Activated CD4-positive, alpha-beta T cell treated with anti-CD3 and anti-CD28 coated beads, Interleukin-2, amount 10 ng/mL, durations not matched to agents 24 days and 14 days (primary cell): ENCODE results near the gene RBM44. TPM values are rescaled to one million over a fixed set of nuclear protein-coding genes. Genes with fewer than 3 reads are reported as not detected.

ENCODE experiments used
- DNase-seq: peaks from one replicate; pipeline ENCODE4 v3.0.0; 2022
- H3K27ac Mint-ChIP-seq: one replicate; pipeline ENCODE4 v1.8.0; 2022; ENCODE audit warnings: mild to moderate bottlenecking, mixed read lengths
- H3K27me3 Mint-ChIP-seq: one replicate; pipeline ENCODE4 v1.8.0; 2022; ENCODE audit warnings: mixed read lengths
- H3K36me3 Mint-ChIP-seq: one replicate; pipeline ENCODE4 v1.8.0; 2022; ENCODE audit warnings: low read depth, mild to moderate bottlenecking, mixed read lengths
- H3K4me1 Mint-ChIP-seq: one replicate; pipeline ENCODE4 v1.8.0; 2021; ENCODE audit warnings: mixed read lengths
- H3K4me3 Mint-ChIP-seq: one replicate; pipeline ENCODE4 v1.8.0; 2022; ENCODE audit warnings: mild to moderate bottlenecking, moderate library complexity, mixed read lengths
- H3K9me3 Mint-ChIP-seq: one replicate; pipeline ENCODE4 v1.8.0; 2021; ENCODE audit warnings: mixed read lengths
- intact Hi-C: fragments of 100-400 bp; cut with micrococcal nuclease; formaldehyde crosslinking; loops from one replicate; pipeline ENCODE4 v1.15.1; 2023
- total RNA-seq: library from RNA; stranded (reverse); gene quantifications from 2 replicates; pipeline ENCODE4 v1.2.3, GENCODE V29; 2022

Gene RBM44
- total RNA-seq, 1 donor from 2014 or later, result 0.42 TPM

DNA sequence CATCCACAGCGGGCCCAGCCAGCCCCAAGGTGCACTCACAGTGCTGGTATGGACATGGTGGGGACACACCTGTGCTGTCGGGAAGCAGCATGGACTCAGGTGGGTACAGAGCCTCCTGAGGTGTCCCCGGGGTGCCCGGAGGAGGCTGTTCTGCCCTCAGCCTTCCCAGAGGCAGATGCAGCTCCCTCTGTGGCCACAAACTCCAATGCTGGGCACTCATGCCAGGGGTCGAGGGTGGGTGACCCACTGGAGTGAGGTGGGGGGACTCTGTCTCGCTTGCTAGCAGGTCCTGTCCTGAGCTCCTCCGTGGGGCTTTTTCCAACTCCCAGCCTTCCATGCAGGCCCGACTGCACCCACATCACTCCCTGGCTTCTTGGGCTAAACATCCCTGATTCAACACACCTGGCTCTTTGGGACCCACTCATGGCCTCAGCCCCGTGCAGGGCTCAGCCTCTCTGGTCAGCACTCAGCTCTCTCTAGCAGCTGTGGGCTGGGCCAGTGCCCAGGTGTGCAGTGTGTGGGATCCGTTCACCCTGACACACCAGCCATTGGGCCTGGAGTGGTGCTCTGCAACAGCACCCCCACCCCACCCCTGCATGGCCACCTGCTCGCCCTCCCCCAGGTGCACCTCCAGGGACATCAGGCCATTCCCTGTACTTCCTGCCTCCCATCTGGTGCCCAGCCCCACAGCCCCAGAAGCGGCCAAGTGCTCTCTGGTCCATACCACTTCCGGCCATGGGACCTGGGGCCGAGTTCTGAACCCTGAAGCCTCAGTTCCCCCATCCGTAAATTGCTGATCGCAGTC, 76.9 kb downstream of the RBM44 start:
- Mint-ChIP-seq H3K27me3 (peaks cover 1% of the 10 kb centered on the region), H3K9me3 (no peaks in the 10 kb centered on the region), H3K36me3 (no peaks in the 10 kb centered on the region), H3K4me1 (peaks cover 18% of the 10 kb centered on the region), H3K4me3 (no peak overlapping the region), H3K27ac (no peak overlapping the region)
- DNase-seq, result no peak
- intact Hi-C loops, result no loop called here

- DNase-seq, result no peak
- intact Hi-C loops, result no loop called here
- H3K9me3 Mint-ChIP-seq, result no peaks in the 10 kb centered on the region
- H3K27ac Mint-ChIP-seq, result no peak overlapping the region
- H3K36me3 Mint-ChIP-seq, result no peaks in the 10 kb centered on the region
- no peak overlapping the region for H3K4me3 Mint-ChIP-seq
- H3K4me1 Mint-ChIP-seq, result peaks cover 15% of the 10 kb centered on the region
- H3K27me3 Mint-ChIP-seq, result no peaks in the 10 kb centered on the region
These were observed 77.5 kb downstream of the RBM44 start for GRCh38 chr2:237876061-237876526.

GRCh38 chr2:237876532-237876931, 78.0 kb downstream of the RBM44 start:
- Mint-ChIP-seq H3K27me3 (no peaks in the 10 kb centered on the region), H3K4me1 (peaks cover 13% of the 10 kb centered on the region), H3K4me3 (no peak overlapping the region), H3K36me3 (no peaks in the 10 kb centered on the region), H3K9me3 (no peaks in the 10 kb centered on the region), H3K27ac (no peak overlapping the region)
- no peak for DNase-seq
- intact Hi-C loops, result no loop called here

- intact Hi-C loops, result no loop called here
- no peaks in the 10 kb centered on the region for H3K9me3 Mint-ChIP-seq
- H3K36me3 Mint-ChIP-seq, result no peaks in the 10 kb centered on the region
- H3K4me1 Mint-ChIP-seq, result peaks cover 13% of the 10 kb centered on the region
- no peaks in the 10 kb centered on the region for H3K27me3 Mint-ChIP-seq
- DNase-seq, result no peak
- no peak overlapping the region for H3K4me3 Mint-ChIP-seq
- H3K27ac Mint-ChIP-seq, result no peak overlapping the region
These were observed 78.4 kb downstream of the RBM44 start for GRCh38 chr2:237876951-237877491.

DNA sequence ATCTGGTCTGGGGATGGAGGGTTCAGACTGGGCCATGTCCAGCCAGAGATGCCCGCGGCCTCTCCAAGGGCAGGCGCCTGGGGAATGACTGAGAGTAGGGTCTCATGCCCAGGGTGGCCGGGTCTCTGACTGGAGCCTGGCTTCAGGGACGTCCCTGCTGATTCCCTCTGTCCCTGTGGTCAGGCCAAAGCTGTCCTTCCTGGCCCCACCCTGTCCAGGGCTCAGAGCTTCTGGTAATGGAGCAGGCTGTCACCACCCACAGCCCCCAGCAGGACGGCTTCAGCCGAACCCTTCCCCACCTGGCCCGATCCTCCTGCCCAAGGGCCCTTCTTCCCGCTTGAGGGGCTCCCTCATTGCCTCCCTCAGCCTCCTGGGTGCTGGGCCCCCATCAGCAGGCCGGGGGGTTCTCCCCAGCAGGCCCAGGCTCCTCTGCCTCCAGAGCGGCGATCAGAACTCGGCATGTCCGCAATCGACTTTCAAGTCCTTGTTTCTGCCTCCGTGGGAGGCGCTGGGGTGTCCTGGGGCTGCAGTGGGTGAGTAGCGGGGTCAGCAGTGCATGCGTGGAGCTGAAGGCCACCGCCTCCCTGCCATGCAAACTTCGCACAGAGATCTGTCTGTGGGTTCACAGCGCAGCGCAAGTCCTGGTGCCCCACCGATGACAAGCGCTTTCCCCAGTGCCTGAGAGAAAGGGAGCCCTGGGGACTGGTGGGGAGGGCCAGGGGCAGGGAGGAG, 79.2 kb downstream of the RBM44 start:
- no peak overlapping the region for H3K4me3 Mint-ChIP-seq
- DNase-seq, result no peak
- no peaks in the 10 kb centered on the region for H3K27me3 Mint-ChIP-seq

GRCh38 chr2:237878321-237879057, 79.9 kb downstream of the RBM44 start:
- Mint-ChIP-seq H3K27me3 (no peaks in the 10 kb centered on the region), H3K36me3 (no peaks in the 10 kb centered on the region), H3K27ac (no peak overlapping the region), H3K9me3 (no peaks in the 10 kb centered on the region), H3K4me3 (no peak overlapping the region), H3K4me1 (peaks cover 6% of the 10 kb centered on the region)
- DNase-seq, result no peak
- intact Hi-C loops, result no loop called here

More for the DNA sequence above, 79.2 kb downstream of the RBM44 start:
- Mint-ChIP-seq H3K9me3 (no peaks in the 10 kb centered on the region), H3K36me3 (no peaks in the 10 kb centered on the region), H3K27ac (no peak overlapping the region), H3K4me1 (peaks cover 10% of the 10 kb centered on the region)
- intact Hi-C loops, result no loop called here

GRCh38 chr2:237879058-237879430, 80.5 kb downstream of the RBM44 start:
- intact Hi-C loops, result no loop called here
- H3K4me3 Mint-ChIP-seq, result no peak overlapping the region
- H3K9me3 Mint-ChIP-seq, result no peaks in the 10 kb centered on the region
- no peak overlapping the region for H3K27ac Mint-ChIP-seq
- H3K4me1 Mint-ChIP-seq, result peaks cover 2% of the 10 kb centered on the region
- DNase-seq, result no peak
- H3K27me3 Mint-ChIP-seq, result no peaks in the 10 kb centered on the region
- no peaks in the 10 kb centered on the region for H3K36me3 Mint-ChIP-seq

- Mint-ChIP-seq H3K9me3 (no peaks in the 10 kb centered on the region), H3K27ac (no peak overlapping the region), H3K27me3 (no peaks in the 10 kb centered on the region), H3K4me3 (no peak overlapping the region), H3K4me1 (peaks cover 2% of the 10 kb centered on the region), H3K36me3 (no peaks in the 10 kb centered on the region)
- DNase-seq, result no peak
- intact Hi-C loops, result no loop called here
These were observed 81.5 kb downstream of the RBM44 start for GRCh38 chr2:237879991-237880560.

DNA sequence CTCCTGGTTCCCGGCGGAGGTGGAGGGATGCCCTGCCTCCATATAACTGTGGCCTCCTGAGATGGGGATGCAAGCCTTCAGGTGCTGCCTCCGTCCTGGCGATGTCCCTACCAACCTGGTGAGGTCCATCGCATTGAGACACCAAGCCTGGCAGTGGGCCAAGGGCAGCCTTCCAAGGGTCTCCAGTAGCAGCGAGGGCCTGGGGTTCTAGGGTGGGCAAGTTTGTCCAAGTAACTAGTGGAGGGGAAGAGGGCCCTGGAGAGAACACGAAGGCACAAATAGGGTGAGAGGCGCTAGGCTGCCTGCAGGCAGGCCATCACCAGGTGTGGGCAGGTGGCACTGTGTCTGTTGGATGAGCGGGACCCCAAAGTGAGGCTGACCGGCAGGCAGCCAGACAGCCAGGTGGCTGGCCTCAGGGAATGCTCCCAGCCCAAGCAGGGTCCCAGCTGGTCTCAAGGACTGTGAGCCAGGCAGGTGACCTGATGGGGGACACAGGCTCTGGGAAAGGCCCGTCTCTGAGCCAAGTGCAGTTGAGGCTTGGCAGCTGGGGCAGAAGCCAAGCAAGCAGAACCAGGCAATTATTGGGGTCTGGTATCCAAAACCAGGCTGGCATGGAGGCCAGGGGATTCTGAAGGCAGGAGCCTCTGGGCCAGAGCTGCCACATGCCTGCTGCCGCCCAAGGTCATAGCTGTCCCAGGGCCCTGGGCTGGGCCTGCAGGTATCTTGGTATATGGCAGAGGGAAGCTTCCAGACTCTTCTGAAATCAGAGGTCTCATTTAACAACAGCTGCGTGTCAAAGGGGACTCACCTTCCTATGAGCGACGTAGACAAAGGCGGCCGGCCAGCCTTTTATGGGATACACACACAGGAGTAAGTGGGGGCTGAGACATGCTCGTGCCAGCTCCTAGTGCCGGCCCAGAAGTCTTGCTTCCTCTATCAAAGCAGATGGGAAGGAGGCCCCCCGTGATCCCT, 84.2 kb downstream of the RBM44 start:
- no peak for DNase-seq
- H3K9me3 Mint-ChIP-seq, result no peaks in the 10 kb centered on the region
- no peak overlapping the region for H3K4me3 Mint-ChIP-seq
- H3K4me1 Mint-ChIP-seq, result peaks cover 2% of the 10 kb centered on the region
- intact Hi-C loops, result no loop called here
- no peak overlapping the region for H3K27ac Mint-ChIP-seq
- no peaks in the 10 kb centered on the region for H3K27me3 Mint-ChIP-seq
- H3K36me3 Mint-ChIP-seq, result no peaks in the 10 kb centered on the region

DNA sequence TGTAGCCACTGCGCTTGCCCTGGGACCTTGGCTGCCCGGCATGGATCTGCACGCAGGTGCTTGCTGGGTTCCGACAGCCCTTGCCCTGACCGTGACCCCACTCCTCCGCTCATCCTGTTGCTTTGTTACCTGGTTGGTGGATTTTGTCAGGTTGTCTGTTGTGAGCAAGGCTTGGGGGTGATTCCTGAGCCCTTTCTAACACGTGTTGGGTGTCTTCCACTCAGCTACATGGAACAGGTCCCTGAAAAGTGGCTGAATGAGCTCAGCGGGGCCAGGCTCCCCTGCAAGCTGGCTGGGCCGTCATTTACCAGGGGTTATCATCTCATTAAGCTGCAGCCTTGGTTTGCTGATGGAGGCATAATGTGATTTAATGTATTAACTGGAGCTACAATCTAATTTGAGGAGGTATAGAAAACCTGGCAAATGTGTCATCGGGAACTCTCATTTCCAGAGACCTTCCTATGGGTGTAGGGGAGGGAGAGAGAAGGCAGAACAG, 85.4 kb downstream of the RBM44 start:
- Mint-ChIP-seq H3K36me3 (no peaks in the 10 kb centered on the region), H3K4me1 (peaks cover 2% of the 10 kb centered on the region), H3K27ac (no peak overlapping the region), H3K27me3 (no peaks in the 10 kb centered on the region), H3K4me3 (no peak overlapping the region), H3K9me3 (no peaks in the 10 kb centered on the region)
- intact Hi-C loops, result no loop called here
- DNase-seq, result no peak

- intact Hi-C loops, result no loop called here
- no peak for DNase-seq
- Mint-ChIP-seq H3K27ac (no peak overlapping the region), H3K4me3 (no peak overlapping the region), H3K4me1 (peaks cover 2% of the 10 kb centered on the region), H3K9me3 (no peaks in the 10 kb centered on the region), H3K27me3 (no peaks in the 10 kb centered on the region), H3K36me3 (no peaks in the 10 kb centered on the region)
These were observed 86.1 kb downstream of the RBM44 start for GRCh38 chr2:237884681-237885080.

DNA sequence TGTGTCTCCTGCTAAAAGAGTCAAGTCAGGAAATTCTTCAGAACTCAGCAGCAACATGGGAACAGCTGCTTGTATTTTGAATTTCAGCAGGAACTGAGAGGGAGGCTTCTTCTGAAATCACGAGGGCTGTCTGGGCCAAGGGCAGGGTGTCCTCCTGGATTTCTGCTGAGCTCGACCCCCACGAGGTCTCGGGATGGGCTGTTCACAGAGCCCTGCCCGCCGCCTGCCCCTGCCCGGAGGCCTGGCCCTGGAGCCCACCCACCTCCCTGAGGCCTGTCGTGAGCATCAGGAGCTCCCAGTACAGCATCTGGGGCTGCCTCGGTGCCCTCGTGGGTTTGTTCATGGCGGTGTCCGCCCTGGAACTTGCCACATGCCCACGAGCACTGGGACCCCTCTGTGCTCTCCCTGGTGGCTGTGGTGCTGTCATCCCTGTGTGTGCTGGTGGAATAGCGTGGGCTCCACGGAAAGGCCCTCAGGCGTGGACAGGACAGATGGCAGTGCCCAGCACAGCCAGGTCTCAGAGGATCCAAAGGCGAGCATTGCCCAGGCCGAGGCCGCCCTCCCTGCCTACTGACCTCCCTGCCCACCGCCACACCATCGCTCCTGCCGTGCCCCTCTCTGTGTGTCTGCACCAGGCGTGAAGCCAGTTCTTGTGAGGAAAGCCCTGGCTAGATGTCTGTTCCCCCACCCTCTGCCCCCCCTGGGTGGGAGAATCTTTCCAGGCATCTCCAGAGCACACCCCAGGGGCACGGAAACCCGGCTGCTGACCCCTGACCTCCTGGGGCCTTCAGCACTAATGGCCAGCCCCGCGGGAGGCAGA, 86.7 kb downstream of the RBM44 start:
- H3K36me3 Mint-ChIP-seq, result no peaks in the 10 kb centered on the region
- H3K27ac Mint-ChIP-seq, result no peak overlapping the region
- no peak for DNase-seq
- no peak overlapping the region for H3K4me3 Mint-ChIP-seq
- intact Hi-C loops, result no loop called here
- no peaks in the 10 kb centered on the region for H3K27me3 Mint-ChIP-seq
- no peaks in the 10 kb centered on the region for H3K9me3 Mint-ChIP-seq
- peaks cover 2% of the 10 kb centered on the region for H3K4me1 Mint-ChIP-seq
